Measurements from ENCODE around the gene DAPL1.

DNA sequence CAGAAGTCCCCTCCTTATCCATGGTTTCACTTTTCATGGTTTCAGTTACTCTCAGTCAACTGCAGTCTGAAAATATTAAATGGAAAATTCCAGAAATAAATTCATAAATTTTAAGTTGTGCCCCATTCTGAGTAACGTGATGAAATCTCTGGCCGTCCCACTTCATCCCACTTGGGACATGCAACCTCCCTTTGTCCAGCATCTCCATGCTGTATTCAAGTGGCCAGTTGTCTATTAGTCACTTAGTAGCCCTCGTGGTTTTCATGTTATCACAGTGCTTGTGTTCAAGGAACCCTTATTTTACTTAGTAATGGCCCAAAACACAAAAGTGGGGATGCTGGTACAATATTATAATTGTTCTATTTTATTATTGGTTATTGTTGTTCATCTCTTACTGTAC, 18.0 kb upstream of the DAPL1 start:
- TF ChIP-seq, protein P1, sequence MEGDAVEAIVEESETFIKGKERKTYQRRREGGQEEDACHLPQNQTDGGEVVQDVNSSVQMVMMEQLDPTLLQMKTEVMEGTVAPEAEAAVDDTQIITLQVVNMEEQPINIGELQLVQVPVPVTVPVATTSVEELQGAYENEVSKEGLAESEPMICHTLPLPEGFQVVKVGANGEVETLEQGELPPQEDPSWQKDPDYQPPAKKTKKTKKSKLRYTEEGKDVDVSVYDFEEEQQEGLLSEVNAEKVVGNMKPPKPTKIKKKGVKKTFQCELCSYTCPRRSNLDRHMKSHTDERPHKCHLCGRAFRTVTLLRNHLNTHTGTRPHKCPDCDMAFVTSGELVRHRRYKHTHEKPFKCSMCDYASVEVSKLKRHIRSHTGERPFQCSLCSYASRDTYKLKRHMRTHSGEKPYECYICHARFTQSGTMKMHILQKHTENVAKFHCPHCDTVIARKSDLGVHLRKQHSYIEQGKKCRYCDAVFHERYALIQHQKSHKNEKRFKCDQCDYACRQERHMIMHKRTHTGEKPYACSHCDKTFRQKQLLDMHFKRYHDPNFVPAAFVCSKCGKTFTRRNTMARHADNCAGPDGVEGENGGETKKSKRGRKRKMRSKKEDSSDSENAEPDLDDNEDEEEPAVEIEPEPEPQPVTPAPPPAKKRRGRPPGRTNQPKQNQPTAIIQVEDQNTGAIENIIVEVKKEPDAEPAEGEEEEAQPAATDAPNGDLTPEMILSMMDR (IDR thresholded peaks at IDR 0.05), result no peak
- no peak for TF ChIP-seq EZH2 (IDR thresholded peaks at IDR 0.05; ENCODE audit: borderline replicate concordance, insufficient read depth, low read depth, low read length, poor library complexity, severe bottlenecking)

Measured in B cell (primary cell).